T-helper 9 cell (primary cell): ENCODE results near the gene RAC2.
A peak's percentile ranks its signal among the peaks of the same experiment; 100 is the strongest.

ENCODE experiments used
- DNase-seq: peaks from one replicate; pipeline ENCODE4 v3.0.0-alpha.2; 2020
- total RNA-seq, 2 donors: gene quantifications; one replicate each; lab custom pipeline; 2026; lab: John Stamatoyannopoulos, UW

RAC2 gene
- 147 to 168 reads per million in 2 donors for total RNA-seq

GRCh38 chr22:37244114-37244921, at the start of gene RAC2:
Gene RAC2 (minus strand): TSS chr22:37244269. CDS start chr22:37244148, 121 bp downstream.
- peak; percentile 79 for DNase-seq

DNA sequence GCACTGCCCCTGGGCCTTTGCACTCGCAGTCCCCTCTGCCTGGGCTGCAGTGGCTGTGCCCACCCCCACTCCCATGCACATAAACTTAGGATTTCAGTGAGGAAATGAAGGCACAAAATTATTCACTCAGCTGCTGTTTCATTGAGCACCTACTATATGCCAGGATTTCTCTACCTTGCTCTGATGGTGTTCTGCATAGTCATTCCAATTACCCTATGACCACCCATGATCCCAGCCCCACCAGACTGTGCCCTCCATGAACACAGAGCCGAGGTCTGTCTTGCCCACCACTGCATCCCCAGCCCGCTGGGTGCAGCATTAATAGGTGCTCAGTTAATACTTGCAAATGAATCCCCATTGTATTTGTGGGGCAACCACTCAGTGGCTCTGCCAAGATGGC, 49.1 kb upstream of the RAC2 start:
- no peak for DNase-seq

DNA sequence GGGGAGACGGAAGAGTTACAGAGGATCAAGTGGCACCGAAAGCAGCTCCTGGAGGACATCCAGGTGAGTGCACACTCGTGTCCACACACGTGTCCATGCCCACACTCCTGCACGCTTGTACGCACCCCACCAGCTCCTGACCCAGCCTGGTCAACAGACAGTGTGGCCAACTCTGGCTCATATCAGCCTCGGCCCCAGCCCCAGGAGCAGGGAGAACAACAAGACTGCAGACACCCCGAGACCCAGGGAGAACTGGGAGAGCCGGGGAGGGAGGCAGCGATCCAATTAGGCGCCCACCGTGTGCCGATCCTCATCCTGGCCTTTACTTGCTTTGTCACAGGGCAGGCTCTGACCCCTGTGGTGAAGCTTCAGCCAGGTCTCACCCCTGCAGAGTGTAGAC, 48.6 kb upstream of the RAC2 start:
- DNase-seq = no peak

- DNase-seq = no peak
Observed at GRCh38 chr22:37291559-37292298, 47.7 kb upstream of the RAC2 start.

- DNase-seq = no peak
Observed at GRCh38 chr22:37290737-37291136, 46.7 kb upstream of the RAC2 start.

DNA sequence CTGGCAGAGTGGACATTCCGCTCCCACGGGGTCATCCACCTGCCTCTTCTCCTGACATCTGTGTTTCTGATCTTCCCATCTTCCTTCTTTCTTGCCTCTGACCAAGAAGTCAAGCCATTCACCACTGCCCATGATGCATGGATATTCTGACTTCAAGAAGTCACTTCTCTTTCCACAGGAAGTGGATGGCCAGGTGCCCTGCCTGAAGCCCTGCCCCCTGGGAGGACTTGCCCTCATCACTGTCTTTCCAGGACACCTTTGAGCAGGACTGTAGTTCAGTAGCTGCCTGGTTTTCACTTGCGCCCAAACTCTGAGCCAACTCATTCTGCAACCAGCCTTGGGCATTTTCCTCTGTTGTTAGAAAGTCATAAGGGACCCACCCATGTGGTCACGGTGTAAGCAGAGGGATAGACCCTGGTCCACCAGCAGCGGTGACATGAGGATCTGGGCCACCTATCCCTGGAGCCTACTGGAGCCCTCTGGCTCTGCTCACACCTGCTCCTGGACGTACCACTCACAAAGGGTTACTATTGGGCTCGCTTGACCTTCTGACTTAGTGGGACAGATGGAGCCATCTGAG, 45.2 kb upstream of the RAC2 start:
- DNase-seq = no peak

GRCh38 chr22:37288521-37288920, 44.5 kb upstream of the RAC2 start:
- no peak for DNase-seq

- no peak for DNase-seq
Observed at GRCh38 chr22:37287550-37287951, 43.5 kb upstream of the RAC2 start.

DNA sequence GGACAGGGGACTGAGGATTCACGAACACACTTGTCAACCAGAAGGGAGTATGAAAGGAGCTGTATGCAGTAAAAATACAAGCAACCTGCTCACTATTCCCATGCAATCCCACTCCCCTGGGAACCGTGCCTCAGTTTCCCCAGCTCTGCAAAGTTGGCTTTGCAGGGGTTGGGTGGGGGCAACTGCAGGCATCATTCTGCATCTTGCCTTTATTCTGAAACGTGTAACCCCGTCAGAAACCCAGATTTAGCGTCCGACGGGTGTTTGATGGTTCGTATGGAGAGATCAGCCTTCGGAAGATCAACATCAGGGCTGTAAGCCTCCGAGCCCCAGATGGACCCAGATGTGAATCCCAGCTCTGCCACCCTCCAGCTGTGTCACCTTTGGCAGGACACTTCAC, 41.9 kb upstream of the RAC2 start:
- DNase-seq = no peak

GRCh38 chr22:37284805-37285355, 40.8 kb upstream of the RAC2 start:
- peak; percentile 51 for DNase-seq

- DNase-seq = no peak
Observed at GRCh38 chr22:37284126-37284804, 40.2 kb upstream of the RAC2 start.

DNA sequence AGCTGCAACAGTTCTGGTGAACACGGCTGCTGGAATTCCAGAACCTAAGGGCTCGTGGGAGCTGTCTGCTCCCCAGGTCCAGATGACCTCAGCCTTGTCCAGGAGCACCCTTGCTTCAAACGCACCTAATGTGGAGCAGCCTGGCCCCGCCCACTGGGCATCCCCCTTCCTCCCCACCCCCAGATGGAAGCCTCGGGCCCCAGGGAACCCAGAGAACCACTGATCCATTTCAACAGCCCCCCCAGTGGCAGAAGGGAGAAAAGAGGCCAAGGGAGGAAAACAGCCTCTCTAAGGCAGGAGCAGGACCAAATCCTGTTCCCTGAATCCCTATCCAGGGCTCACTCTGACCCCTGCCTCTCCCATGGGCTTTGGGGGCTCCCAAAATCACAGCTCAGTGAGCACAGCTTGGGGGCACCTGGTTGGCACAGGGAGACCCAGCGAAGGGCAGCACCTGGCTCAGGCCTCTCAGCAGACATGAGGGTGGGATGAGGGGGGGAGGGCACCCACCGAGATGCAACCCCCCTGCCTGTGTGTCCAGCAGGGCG, 39.4 kb upstream of the RAC2 start:
- peak; percentile 65 for DNase-seq

DNA sequence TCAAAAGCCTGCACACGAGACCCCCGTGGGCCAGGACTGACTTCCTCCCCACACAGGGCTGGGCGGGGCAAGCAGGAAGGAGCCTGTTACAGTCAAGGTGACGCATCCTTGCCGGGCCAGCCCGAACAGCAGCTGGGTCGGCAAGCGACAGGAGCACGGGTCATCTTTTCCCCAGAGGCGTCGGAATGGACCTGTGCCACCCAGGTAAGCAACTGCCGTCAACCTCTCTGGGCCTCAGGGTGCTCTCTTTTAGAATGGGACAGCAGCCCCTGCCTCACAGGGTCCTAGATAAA, 38.3 kb upstream of the RAC2 start, which contains the start of gene CYTH4:
Gene CYTH4, plus strand, starts transcription at position 124 of the 293 bp plus-strand sequence. Its CDS starts 62 bp downstream, at position 186.
- DNase-seq = peak; percentile 68

GRCh38 chr22:37281646-37282384, 37.7 kb upstream of the RAC2 start:
- DNase-seq = no peak

DNA sequence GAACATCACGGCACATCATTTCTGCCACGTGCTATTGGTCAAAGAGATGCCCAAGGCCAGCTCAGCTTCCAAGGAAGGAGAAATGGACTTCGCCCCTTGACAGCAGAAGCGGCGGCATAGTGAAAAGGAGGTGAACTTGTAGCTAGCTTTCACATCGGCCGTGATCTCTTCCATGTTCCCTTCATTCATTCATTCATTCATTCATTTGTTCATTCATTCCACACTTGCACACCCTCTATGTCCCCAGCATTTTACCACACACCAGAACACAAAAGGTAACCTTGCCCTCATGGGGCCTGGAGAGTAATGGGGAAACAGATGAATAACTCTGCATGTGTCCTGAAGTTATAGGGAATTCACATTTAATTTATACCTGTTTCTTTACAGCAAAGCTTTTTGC, 37.1 kb upstream of the RAC2 start:
- DNase-seq = no peak

DNA sequence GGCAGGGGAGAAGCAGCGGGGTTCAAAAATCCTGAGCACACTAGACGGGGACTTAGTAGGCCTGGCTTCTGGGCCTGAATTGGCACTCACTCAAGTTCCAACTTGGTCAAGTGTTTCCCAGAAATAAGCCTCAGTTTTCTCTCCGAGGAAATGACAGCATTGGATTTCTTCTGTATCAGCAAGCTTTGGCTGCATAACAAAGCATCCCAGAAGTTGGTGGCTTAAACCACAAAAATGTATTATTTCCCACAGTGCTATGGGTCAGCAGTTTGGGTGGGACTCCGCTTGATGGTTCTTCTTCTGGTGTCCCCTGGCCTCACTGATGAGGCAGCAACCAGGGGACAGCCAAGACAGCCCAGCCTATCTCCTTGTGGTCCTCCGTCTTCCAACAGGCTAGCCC, 36.6 kb upstream of the RAC2 start:
- DNase-seq = no peak

DNA sequence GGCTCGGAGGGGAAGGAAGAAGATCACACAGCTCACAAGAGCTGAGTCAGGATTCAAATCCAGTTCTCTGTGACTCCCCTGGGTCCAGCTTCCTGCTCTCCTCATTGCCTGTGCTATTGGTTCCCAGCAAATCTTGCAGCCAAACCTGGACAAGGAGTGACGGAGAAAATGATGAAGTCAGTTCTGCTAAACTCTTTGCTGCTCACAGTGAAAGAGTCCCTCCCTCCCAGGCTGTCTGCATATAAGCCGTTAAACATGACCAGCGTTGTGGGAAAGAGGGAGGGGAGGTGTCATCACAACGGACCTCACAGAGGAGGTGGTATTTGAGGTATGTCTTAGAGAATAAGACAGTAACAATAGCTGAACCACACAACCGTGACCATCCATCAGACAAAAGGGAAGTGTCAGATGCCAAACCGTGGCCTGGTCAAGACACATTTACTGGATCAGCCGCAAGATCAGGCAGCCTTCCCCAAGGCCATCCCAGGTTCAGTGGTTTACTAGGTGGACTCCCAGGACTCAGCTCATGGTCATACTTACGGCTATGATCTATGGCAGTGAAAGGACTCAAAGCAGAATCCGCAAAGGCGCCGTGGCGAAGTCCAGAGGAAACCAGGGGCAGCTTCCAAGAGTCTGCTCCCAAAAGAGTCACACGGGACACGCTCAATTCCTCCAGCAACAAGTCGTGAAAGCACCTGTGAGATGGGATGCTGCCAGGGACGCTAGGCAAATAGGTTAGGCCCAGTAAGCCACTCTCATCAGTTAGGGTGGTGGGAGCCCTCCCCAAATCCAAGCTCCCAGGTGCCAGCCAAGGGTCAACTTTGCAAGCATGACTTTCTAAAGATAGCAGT, 35.5 kb upstream of the RAC2 start:
- no peak for DNase-seq

DNA sequence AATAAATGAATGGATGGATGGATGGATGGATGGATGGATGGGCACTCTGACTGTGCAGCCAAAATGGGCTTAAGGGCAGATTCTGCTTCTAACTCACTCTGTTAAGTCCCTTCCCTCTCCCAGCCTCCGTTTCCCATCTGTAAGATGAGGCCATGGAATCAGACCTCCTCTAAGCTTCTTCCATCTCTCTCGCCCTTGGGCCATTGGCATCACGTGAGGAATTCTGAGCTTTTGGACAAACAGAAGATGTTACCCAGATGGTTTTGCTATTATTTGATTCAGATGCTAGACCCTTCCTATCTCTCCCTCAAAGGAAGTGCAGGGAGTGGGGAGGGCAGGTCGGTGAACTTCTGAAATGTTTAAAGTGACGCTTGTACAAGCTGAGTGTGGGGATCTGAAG, 34.2 kb upstream of the RAC2 start:
- DNase-seq = no peak

DNA sequence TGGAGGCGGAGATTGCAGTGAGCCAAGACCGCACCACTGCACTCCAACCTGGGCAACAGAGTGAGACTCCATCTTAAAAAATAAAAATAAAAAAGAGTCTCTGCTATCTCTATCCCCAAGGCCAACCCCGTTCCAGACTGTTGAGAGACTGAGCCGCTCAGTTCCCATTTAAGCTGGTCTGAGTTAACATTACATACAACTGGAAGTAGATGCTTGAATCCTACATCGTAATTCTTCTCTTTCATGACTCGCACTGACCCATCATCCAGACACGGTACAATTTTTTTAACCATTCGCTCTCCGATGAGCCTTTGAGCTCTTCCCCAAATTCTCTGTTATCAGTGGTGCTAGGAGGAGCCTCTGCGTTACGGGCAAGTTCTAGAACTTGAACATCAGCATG, 33.3 kb upstream of the RAC2 start:
- DNase-seq = no peak

GRCh38 chr22:37276776-37277175, 32.7 kb upstream of the RAC2 start:
- DNase-seq = no peak

DNA sequence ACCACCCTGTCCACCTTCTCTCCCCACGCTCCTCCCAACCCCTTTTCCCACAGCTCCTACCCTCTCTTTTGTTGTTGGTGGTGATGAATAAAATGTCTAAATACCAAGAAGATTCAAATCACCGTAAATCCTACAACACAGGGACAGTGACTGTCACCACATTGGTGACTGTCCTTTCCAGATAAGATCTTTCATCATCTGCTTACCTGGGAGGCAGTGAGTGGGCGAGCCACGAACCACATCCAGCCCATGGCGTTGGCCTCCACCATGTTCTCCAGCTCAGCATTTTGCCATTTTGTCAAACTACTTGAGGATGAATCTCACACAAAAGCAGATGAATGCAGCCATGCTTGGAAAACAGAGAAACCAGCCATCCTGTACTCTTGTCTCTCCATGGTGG, 31.6 kb upstream of the RAC2 start:
- no peak for DNase-seq
